GM18526 (cell line): ENCODE measurements around the gene GPR25.

Experiments
- POLR2A ChIP-seq: IDR thresholded peaks from 3 replicates; pipeline ENCODE4 v1.6.1; 2011; ENCODE audit not compliant: insufficient read length; ENCODE audit errors: extremely low read depth

The GPR25 gene

DNA sequence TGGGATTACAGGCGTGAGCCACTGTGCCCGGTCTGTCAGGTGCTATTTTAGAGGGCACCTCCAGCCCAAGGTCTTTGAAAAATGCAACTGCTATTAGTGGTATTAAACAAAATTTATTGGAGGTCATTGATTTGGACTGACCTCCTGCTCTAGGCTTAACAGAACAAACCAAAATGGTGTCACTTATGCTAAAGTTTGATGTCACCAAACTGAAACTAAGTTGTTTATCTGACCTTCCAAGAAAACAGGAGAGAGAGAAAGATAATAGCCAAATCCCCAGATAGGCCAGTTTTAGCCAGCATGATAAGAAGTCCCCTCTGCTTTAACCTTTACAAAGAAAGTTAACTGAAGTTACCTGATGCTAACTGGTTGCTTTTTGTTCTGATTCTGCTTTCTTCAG lies 13.8 kb downstream of the GPR25 start:
- TF ChIP-seq POLR2A = no peak

DNA sequence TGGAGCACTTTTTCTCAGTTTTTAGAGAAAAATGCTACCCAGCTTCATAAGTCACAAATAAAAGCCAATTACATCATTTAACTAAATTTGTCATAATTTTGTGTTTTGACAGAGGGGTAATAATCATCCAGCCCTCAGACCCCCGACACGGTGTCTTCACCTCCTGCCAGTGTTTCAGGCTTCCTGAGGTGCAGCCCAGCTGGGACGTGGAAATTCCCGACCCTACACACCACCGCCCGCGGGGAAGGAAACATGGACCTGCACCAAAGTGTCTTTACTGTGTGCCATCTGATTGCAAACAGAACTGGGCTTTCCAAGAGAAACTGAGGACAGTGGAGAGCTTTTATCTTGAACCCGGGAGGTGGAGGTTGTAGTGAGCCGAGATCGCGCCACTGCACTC lies 14.3 kb downstream of the GPR25 start:
- no peak for TF ChIP-seq POLR2A

DNA sequence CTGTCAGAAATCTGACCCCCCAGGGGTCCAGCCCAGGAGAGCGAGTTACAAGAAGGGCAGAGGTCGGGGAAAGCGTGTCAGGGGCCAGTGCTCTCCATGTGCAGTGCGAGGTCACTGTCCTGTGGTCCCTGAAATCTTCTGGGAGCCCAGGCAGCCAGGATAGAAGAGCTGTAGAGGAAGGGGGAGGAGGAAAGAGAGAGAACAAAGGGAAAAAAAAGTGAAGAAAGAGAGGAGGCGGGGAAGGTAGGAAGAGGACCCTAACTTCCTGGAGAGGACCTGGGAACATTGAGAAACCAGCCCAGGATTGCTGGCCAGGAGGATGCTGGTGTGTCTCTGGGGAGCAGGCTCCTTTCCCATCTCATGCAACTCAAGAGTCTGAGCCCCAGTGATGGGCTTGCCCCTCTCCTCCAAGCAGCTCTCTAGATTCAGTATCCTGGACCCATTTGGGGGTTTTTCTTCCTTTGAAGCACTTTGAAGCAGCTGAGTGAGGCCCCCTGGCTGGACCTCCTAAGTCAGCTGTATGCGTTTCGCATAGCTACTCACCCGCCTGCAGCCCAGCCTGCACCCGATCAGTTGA lies 15.1 kb downstream of the GPR25 start:
- no peak for TF ChIP-seq POLR2A

DNA sequence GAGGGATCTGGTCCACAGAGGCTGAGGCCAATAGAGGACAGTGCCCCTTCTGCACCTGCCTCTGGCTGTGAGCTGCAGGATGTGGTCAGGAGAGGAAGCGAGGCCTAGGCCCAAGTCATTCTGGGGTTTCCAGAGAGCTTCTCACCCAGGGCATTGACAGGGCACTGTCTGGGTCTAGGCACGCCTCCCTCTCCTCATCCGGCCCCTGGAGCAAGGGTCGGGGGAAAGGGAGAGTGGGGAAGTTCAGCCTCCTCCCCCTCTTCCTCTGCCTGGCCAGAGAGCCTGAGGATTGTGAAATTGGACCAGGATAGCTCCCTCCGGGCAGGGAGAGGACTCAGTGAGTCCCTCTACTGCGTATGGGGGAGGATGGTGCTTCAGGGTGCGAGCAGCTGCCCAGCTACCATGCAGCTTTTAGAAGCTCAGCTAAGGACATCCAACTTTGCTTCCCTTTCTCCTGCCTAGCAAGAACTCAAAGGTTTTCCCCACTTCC lies 15.6 kb downstream of the GPR25 start:
- peak; percentile 67 for TF ChIP-seq POLR2A

DNA sequence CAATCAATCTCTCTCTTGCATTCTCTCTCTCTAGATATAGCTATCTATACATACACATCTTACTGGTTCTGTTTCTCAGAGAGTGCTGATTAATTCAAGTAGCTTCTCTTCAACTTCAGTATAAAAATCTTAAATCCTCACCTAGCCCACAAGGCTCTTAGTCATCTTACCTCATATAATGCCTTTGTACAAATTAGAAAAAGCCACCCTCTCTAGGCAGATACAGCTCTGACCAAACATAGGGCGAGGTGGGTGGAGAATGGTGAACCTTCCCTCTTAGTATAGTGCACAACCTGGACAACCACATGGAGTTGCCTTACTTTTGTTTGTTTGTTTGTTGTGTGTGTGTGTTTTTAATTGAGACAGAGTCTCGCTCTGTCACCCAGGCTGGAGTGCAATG lies 16.8 kb downstream of the GPR25 start:
- TF ChIP-seq POLR2A = no peak

DNA sequence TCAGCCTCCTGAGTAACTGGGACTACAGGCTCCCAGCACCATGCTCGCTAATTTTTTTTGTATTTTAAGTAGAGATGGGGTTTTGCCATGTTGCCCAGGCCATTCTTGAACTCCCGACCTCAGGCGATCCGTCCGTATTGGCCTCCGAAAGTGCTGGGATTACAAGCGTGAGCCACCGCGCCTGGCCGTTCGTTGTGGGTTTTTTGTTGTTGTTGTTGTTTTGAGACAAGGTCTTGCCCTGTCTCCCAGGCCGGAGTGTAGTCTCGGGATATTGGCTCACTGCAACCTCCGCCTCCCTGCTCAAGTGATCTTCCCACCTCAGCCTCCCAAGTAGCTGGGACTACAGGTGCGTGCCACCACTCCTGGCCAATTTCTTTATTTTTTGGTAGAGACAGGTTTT lies 17.2 kb downstream of the GPR25 start:
- no peak for TF ChIP-seq POLR2A

DNA sequence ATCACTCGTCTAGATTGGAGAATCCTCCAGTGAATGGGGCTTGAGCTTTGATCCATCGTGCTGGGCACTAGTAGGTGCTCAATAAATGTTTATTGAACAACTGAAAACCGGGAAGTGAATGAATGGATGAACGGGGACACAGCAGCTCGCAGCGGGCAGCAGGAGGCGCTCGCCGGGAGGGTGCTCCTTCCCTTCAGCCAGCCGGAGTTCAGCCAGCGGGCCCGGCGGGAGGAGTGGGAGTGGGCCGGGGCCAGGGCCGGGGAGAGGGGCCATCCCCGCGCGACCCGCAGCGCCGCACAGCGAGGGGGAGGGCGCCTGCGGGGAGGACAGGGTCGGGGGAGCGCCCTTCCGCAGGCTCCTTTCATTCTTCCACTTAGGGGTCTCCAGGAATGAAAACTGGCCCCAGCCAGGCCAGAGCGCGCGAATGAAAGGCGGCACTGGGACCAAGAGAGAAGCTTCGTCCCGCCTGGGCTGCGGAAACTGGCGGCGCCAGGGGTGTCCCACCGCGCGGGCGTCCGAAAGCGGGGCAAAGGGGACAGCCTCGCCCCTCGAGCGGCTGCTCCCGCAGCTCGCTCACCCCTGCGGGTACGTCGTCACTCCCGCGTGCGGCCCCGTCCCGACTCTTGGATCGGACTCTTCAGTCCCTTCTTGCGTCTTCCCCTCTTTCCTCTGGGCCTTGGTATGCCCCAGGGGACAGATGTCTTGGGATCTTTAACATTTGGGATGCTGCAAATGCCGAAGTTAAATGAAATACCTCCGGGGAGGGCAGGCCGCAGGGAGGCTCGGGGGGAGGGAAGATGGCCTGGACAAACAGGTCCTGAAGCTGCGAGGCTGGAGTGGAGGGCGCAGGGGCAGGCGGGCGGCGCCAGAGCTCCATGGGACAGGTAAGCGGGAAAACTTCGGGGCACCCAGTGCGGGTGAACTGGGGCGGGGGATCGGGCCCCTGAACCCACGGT lies 18.3 kb downstream of the GPR25 start:
- peak; percentile 30 for TF ChIP-seq POLR2A

DNA sequence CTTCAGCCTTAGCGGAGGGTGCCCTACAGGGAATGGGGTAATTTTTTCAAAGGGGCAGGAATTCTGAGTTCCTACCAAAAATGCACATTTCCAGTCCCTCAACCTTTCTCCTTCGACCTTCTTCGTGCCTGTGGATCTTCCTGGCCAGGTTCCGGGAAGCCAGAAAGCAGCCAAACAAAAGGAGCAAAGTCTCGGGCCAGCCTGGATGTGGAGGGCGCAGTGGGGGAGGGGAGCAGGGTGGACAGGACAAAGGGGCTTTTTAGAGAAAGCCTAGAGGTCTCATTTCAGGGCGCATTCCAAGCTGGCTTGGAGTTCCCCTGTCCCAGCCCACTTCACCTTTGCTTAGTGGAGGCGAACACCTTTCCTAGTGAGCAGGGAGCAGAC lies 19.0 kb downstream of the GPR25 start:
- TF ChIP-seq POLR2A = no peak

DNA sequence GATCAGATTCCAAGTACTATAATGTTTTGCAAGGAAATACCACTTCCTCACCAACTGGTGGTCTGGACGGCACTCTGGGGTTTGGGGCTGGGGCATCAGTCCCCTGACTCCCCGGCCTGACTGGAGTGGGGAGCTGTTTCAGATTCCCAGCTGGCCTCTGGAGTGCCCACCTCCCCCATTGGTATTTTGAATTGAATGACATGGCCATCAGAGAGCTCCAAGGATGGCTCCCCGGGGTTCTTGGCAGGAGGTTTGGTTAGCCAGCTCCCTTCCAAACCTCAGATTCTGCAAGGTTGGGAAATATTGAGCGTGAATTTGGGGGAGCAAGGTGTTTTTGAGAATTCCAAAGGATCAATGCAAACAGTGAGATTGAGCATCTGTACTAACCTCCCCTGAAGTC lies 19.8 kb downstream of the GPR25 start:
- no peak for TF ChIP-seq POLR2A

DNA sequence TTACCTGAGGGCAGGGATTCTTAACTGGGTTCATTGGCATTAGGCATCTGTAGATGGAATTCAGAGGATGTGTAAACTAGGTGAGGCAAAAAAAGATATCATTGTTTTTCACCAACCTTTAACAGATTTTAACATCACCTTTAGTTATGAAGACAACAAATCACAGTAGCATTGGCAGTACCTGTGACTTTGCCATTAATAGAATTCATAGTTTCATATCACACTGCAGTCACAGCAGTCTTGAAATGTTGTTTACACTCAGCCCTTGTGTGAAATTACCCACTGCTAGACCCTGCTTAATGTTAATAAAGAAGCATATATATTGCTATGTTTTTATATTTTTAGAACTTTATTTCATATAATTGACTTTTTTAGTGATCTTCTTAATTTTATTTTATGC lies 20.2 kb downstream of the GPR25 start:
- TF ChIP-seq POLR2A = no peak

DNA sequence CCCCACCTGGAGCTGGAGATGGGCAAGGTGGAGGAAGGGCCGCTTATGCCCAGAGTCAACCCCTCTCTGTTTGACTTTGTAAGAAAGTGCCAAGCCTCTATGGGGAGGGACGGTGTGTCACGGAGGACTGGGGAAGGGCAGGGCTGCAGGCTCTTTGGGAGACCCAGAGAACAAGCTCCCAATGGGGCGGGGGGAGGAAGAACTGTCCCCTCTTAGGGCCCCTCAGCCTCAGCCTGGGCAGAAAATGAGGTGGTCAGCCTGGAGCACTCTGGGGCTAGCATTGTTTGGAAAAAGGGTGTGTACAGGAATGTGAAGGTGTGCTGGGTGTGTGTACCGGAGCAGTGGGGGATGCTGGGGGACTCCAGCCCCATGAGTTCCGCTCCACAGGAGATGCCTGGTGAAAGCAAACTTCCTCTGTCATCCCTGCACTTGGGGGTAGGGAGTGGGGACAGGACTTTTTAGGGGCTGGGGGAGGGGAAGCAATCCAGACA lies 20.7 kb downstream of the GPR25 start:
- TF ChIP-seq POLR2A = no peak

DNA sequence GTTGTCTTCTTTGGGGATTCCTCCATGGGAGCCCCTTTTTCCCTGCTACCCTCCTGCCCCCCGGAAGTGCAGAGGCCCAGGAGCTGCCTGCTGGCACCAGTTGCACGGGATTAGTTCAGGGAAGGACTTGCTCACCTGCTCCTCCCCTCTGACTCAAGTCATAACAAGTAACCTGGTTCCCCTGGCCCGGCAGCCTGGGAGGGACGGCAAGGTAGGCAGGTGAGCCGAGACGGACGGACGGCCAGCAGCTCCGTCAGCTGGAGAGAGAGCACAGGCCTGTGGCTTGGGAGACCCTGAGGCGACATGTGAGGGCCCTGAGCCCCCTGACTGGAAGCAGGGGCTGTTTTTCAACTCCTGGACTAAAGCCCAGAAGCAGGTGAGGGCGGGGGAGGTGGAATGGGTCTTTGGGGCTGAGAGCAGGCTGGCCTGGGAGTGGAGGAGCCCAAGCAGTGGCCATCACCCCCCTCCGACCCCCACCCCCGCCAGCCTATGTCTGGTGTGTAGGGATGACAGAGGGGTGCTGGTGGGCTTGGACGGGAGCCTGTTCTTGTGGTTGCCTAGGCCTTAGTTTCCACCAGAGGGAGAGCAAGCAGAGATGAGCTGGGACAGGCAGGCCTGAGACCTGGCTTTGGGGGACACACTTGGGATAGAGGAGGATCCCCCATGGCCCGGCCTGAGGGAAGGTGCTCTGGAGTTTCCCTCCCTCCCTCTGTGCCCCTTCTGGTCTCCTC lies 22.1 kb downstream of the GPR25 start, which contains the start of gene INAVA:
INAVA (plus strand) TSS at position 189 of the 731 bp plus-strand sequence. CDS start 3,501 bp downstream, outside the sequence.
- TF ChIP-seq POLR2A = no peak

DNA sequence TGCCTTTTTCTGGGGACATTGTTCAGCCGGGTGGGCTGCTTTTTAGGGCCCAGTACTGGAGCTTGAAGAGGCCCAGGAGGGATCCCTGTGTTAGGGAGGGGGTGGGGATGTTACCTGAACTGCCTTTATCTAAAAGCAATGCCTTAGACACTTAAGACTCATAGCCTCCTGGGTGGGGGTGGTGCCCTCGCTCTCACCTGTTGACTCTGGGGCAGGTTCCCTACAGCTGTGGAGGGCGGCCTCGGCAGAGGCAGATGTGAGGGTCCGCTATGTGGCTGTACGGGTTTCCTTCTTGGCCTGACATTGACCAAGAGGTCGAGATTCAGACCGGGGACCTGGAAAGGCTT lies 22.6 kb downstream of the GPR25 start:
- no peak for TF ChIP-seq POLR2A

DNA sequence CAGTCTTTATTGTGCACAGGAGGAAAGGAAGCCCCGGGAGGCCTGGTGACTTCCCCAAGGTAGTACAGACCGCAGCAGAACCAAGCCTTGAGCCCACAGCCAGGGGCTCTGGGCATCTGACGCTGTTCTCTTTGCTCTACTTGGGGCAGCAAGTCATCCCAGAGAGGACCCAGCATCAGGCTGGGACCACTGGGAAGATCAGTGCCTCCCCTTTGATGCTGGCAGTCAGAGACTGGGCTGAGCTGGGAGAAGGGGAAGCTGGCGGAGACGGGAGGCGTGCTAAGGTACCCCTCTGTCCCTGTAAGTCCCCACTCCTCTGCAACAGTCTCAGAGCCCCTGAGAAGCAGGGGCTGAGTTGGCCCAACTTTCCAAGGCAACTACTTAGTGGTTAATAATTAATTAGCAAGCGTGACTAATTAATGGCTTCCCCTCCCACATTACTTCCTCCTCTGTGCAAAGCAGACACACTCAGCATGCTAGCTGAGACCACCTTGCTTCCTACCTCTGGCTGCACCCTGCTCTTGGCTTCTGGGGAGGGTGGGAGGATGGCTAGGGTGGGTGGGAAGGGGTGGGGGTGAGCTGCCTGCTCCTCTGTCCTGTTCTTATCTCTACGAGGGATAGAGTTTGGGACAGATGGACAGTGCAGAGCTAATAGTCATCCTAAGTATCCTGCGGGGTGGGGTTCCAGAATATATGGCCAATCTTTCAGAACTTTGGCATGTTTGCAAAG lies 23.2 kb downstream of the GPR25 start:
- TF ChIP-seq POLR2A = no peak
